OCI-LY3 (cell line): Measurements from ENCODE around the gene HMX1.
A peak's percentile ranks its signal among the peaks of the same experiment; 100 is the strongest.

Experiments
- CTCF ChIP-seq: fragments of 200-600, 300-600 bp; sonication (generic); IDR thresholded peaks from 2 replicates; pipeline ENCODE4 v1.5.1; 2014; ENCODE audit warnings: antibody characterized with exemption, low read length, low read depth
- EZH2phosphoT487 ChIP-seq: fragments of 200-600 bp; shearing (Covaris generic); IDR thresholded peaks from 2 replicates; pipeline ENCODE4 v1.6.1; 2018; ENCODE audit warnings: antibody characterized with exemption, mixed run types, low read depth

- TF ChIP-seq CTCF (peak; percentile 50), EZH2phosphoT487 (no peak)
Observed at GRCh38 chr4:8886612-8887406, 15.2 kb upstream of the HMX1 start.
